A673 (cell line): ENCODE measurements around the gene CSNK2A1. TPM values are rescaled to one million over a fixed set of nuclear protein-coding genes. Genes with fewer than 3 reads are reported as not detected.

Source experiments
- BruUV-seq: library from RNA; stranded (reverse); fragments of 400-500 nt; replicated peaks from 2 replicates; lab custom pipeline; 2021; lab: Mats Ljungman, UMichigan
- CTCF ChIA-PET: fragments of 300-600 bp; sonication (Branson Sonifier 250); formaldehyde crosslinking; loops from one replicate; lab custom pipeline; 2022; ENCODE audit warnings: antibody characterized with exemption; lab: Charles Lee
- POLR2A ChIA-PET: fragments of 300-600 bp; sonication (Branson Sonifier 250); formaldehyde crosslinking; loops from one replicate; lab custom pipeline; 2022; ENCODE audit warnings: antibody characterized with exemption; ENCODE audit not compliant: low non-redundant PET; lab: Charles Lee
- DNase-seq: peaks from one replicate; pipeline ENCODE4 v3.0.0-alpha.2; 2015; ENCODE audit warnings: low spot score
- H3K27ac ChIP-seq: fragments of 200-600 bp; sonication (generic); 2 replicates; pipeline ENCODE4 v1.5.1; 2016; ENCODE audit warnings: mixed run types, low read depth, mild to moderate bottlenecking, mixed read lengths, antibody characterized with exemption, low read length; ENCODE audit not compliant: poor library complexity, severe bottlenecking
- H3K27me3 ChIP-seq: fragments of 200-600 bp; sonication (generic); replicated peaks from 2 replicates; pipeline ENCODE4 v1.6.1; 2017; ENCODE audit warnings: mixed run types, low read depth, mild to moderate bottlenecking, mixed read lengths, antibody characterized with exemption, low read length; ENCODE audit not compliant: insufficient read depth, poor library complexity
- H3K36me3 ChIP-seq: fragments of 200-600 bp; sonication (generic); 2 replicates; pipeline ENCODE4 v1.6.1; 2016; ENCODE audit warnings: mixed run types, mild to moderate bottlenecking, mixed read lengths, antibody characterized with exemption, low read length; ENCODE audit not compliant: insufficient read depth, poor library complexity, severe bottlenecking
- H3K4me1 ChIP-seq: fragments of 200-600 bp; sonication (generic); 2 replicates; pipeline ENCODE4 v1.6.1; 2017; ENCODE audit warnings: mixed run types, mild to moderate bottlenecking, mixed read lengths, antibody characterized with exemption, low read length; ENCODE audit not compliant: insufficient read depth, poor library complexity, severe bottlenecking
- H3K4me3 ChIP-seq: fragments of 200-600 bp; sonication (generic); 2 replicates; pipeline ENCODE4 v1.5.1; 2016; ENCODE audit warnings: low read depth, mixed run types, mild to moderate bottlenecking, mixed read lengths, low read length; ENCODE audit not compliant: poor library complexity, severe bottlenecking
- H3K9me3 ChIP-seq: fragments of 200-600 bp; sonication (generic); 2 replicates; pipeline ENCODE4 v1.6.1; 2016; ENCODE audit warnings: mixed run types, low read depth, mild to moderate bottlenecking, mixed read lengths, antibody characterized with exemption, low read length; ENCODE audit not compliant: poor library complexity, severe bottlenecking
- CTCF ChIP-seq: fragments of 300-800, 200-600 bp; sonication (generic); conservative IDR thresholded peaks from 2 replicates; pipeline ENCODE4 v1.5.1; 2017; ENCODE audit warnings: low read depth, mild to moderate bottlenecking, antibody characterized with exemption, low read length, moderate library complexity, mixed read lengths
- EZH2 ChIP-seq: fragments of 200-600 bp; sonication (generic); IDR thresholded peaks from 2 replicates; pipeline ENCODE4 v1.6.1; 2017; ENCODE audit warnings: borderline replicate concordance, low read depth, mild to moderate bottlenecking, mixed read lengths, antibody characterized with exemption, low read length; ENCODE audit not compliant: poor library complexity, severe bottlenecking
- intact Hi-C: fragments of 100-400 bp; cut with micrococcal nuclease; formaldehyde crosslinking; loops from one replicate; pipeline ENCODE4 v1.10.0; 2022; ENCODE audit not compliant: unreplicated experiment
- total RNA-seq: library from RNA; stranded (reverse); gene quantifications from 2 replicates; pipeline ENCODE4 v1.2.3, GENCODE V29; 2021

CSNK2A1 gene
- total RNA-seq, 1 experiment from 2014 or later, result 233 TPM

GRCh38 chr20:443223-443775 is 100.3 kb downstream of the CSNK2A1 start:
- no peak overlapping the region for H3K27ac ChIP-seq
- POLR2A ChIA-PET, result interaction anchor here (0.7 kb wide), 1 partner anchor 90 kb away, joined by 3 read pairs; no protein-coding TSS in a partner anchor
- intact Hi-C loops, result no loop called here
- CTCF ChIA-PET, result no interaction called here
- TF ChIP-seq EZH2 (no peak), CTCF (no peak)
- DNase-seq, result no peak
- H3K36me3 ChIP-seq, result peaks cover 67% of the 10 kb centered on the region
- H3K27me3 ChIP-seq, result no peaks in the 10 kb centered on the region
- H3K9me3 ChIP-seq, result no peaks in the 10 kb centered on the region
- BruUV-seq, result no TSS peak
- no peaks in the 10 kb centered on the region for H3K4me1 ChIP-seq
- H3K4me3 ChIP-seq, result no peak overlapping the region

- intact Hi-C loops, result no loop called here
- no TSS peak for BruUV-seq
- Histone ChIP-seq H3K9me3 (no peaks in the 10 kb centered on the region), H3K27ac (no peak overlapping the region), H3K4me1 (no peaks in the 10 kb centered on the region), H3K4me3 (no peak overlapping the region), H3K27me3 (no peaks in the 10 kb centered on the region), H3K36me3 (peaks cover 84% of the 10 kb centered on the region)
- TF ChIP-seq CTCF, result no peak
- TF ChIP-seq EZH2, result no peak
- DNase-seq, result no peak
- POLR2A ChIA-PET, result no interaction called here
- CTCF ChIA-PET, result no interaction called here
Observed at GRCh38 chr20:440636-441035, 103.0 kb downstream of the CSNK2A1 start.

DNA sequence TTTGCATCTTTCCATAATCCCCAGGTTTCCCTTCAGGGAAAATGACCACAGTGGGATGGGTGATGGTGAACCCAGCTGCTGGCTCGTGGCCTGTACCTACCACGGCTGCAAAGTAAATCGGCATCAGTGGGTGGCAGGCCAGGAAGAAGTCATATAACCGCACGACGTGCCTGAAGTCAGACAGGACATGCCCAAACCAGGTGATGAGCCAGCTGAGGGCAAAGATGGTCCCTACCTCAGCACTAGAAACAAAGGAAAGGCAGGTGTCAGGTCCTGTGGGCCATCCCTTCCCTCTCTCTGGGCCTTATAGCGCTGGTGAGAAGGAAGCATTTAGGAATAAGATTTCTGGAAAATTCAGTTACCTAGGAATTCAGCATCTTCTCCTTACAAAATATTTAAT is 103.4 kb downstream of the CSNK2A1 start:
- DNase-seq, result no peak
- Histone ChIP-seq H3K9me3 (no peaks in the 10 kb centered on the region), H3K27me3 (no peaks in the 10 kb centered on the region), H3K4me1 (no peaks in the 10 kb centered on the region), H3K4me3 (no peak overlapping the region), H3K27ac (no peak overlapping the region), H3K36me3 (peaks cover 88% of the 10 kb centered on the region)
- no peak for TF ChIP-seq CTCF
- no peak for TF ChIP-seq EZH2
- intact Hi-C loops, result no loop called here
- CTCF ChIA-PET, result no interaction called here
- POLR2A ChIA-PET, result no interaction called here
- no TSS peak for BruUV-seq
